Cardiac muscle cell (in vitro differentiated cells and primary cell): ENCODE data around the gene KAT7. TPM values are rescaled to one million over a fixed set of nuclear protein-coding genes. Genes with fewer than 3 reads are reported as not detected.

Experiments used
- DNase-seq, 2 donors: peaks; one replicate each; pipeline versions ENCODE4 v3.0.0 to v3.0.0-alpha.2; 2010 to 2017; ENCODE audit warnings: low read depth in 1 of 2, low spot score in 1 of 2
- H3K27ac ChIP-seq: fragments of 200-600 bp; sonication (generic); 2 replicates; pipeline ENCODE4 v1.5.1; 2016
- H3K27me3 ChIP-seq: fragments of 200-600 bp; sonication (generic); 2 replicates; pipeline ENCODE4 v1.6.0; 2016; ENCODE audit warnings: control low read depth
- H3K36me3 ChIP-seq: fragments of 200-600 bp; sonication (generic); 2 replicates; pipeline ENCODE4 v1.5.1; 2016; ENCODE audit warnings: control low read depth
- H3K4me1 ChIP-seq: fragments of 200-600 bp; sonication (generic); 2 replicates; pipeline ENCODE4 v1.8.1; 2017; ENCODE audit warnings: low read depth, mild to moderate bottlenecking, mixed run types
- H3K4me3 ChIP-seq: fragments of 200-600 bp; sonication (generic); 2 replicates; pipeline ENCODE4 v1.5.1; 2016; ENCODE audit warnings: mild to moderate bottlenecking
- H3K9me3 ChIP-seq: fragments of 200-600 bp; sonication (generic); 2 replicates; pipeline ENCODE4 v1.5.1; 2017; ENCODE audit warnings: low read depth, mild to moderate bottlenecking, control low read depth
- polyA plus RNA-seq: library from polyadenylated mRNA; unstranded; fragments of >200 nt; fragmentation: Nextera tagmentation; extraction: Ambion mirVana; gene quantifications from 2 replicates; pipeline ENCODE4 v1.2.1, GENCODE V29; 2016
- total RNA-seq: library from RNA; depleted of rRNA; stranded (reverse); fragments of >200 nt; gene quantifications from 2 replicates; pipeline ENCODE4 v1.2.3, GENCODE V29; 2016
- TF ChIP-seq, protein P1 (sequence below): IDR thresholded peaks from 2 replicates; pipeline ENCODE4 v1.5.1; 2012; ENCODE audit warnings: low read depth, mild to moderate bottlenecking, low read length

KAT7 gene
- total and polyA plus RNA-seq, 2 experiments from 2014 or later, result 30.0 to 33.1 TPM

DNA sequence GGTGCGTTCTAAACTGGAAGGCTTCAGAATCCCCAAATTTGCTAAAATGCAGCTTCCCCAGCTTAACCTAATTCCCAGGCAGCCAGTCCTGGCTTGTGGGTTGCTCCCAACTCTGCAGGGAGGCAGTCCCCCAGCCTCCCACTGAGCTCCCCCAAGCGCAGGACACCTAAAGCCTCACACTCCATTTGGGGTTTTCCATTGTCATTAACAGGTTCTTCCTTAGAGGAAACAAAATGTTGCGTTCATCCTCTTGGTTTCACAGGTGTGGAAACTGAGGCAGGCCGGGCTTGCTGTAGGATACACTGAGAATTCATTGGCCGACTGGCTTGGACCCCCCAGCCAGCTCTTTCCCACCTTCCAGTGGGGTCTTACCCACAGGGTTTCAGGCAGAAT is 61.7 kb downstream of the KAT7 start:
- no peak overlapping the region for H3K4me3 ChIP-seq
- H3K4me1 ChIP-seq, result peaks cover 9% of the 10 kb centered on the region
- no peaks in the 10 kb centered on the region for H3K36me3 ChIP-seq
- TF ChIP-seq, protein P1, sequence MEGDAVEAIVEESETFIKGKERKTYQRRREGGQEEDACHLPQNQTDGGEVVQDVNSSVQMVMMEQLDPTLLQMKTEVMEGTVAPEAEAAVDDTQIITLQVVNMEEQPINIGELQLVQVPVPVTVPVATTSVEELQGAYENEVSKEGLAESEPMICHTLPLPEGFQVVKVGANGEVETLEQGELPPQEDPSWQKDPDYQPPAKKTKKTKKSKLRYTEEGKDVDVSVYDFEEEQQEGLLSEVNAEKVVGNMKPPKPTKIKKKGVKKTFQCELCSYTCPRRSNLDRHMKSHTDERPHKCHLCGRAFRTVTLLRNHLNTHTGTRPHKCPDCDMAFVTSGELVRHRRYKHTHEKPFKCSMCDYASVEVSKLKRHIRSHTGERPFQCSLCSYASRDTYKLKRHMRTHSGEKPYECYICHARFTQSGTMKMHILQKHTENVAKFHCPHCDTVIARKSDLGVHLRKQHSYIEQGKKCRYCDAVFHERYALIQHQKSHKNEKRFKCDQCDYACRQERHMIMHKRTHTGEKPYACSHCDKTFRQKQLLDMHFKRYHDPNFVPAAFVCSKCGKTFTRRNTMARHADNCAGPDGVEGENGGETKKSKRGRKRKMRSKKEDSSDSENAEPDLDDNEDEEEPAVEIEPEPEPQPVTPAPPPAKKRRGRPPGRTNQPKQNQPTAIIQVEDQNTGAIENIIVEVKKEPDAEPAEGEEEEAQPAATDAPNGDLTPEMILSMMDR, result no peak
- peaks cover 20% of the 10 kb centered on the region for H3K27me3 ChIP-seq
- no peak overlapping the region for H3K27ac ChIP-seq
- no peaks in the 10 kb centered on the region for H3K9me3 ChIP-seq
- no peak for DNase-seq

- Histone ChIP-seq H3K27ac (no peak overlapping the region), H3K9me3 (no peaks in the 10 kb centered on the region), H3K27me3 (peaks cover 20% of the 10 kb centered on the region), H3K4me3 (peak overlapping the region; percentile 35), H3K4me1 (peaks cover 2% of the 10 kb centered on the region), H3K36me3 (no peaks in the 10 kb centered on the region)
- TF ChIP-seq, protein P1, result no peak
- peak; percentile 22 to 37 for DNase-seq
These were observed 62.4 kb downstream of the KAT7 start for GRCh38 chr17:49850772-49851386.

DNA sequence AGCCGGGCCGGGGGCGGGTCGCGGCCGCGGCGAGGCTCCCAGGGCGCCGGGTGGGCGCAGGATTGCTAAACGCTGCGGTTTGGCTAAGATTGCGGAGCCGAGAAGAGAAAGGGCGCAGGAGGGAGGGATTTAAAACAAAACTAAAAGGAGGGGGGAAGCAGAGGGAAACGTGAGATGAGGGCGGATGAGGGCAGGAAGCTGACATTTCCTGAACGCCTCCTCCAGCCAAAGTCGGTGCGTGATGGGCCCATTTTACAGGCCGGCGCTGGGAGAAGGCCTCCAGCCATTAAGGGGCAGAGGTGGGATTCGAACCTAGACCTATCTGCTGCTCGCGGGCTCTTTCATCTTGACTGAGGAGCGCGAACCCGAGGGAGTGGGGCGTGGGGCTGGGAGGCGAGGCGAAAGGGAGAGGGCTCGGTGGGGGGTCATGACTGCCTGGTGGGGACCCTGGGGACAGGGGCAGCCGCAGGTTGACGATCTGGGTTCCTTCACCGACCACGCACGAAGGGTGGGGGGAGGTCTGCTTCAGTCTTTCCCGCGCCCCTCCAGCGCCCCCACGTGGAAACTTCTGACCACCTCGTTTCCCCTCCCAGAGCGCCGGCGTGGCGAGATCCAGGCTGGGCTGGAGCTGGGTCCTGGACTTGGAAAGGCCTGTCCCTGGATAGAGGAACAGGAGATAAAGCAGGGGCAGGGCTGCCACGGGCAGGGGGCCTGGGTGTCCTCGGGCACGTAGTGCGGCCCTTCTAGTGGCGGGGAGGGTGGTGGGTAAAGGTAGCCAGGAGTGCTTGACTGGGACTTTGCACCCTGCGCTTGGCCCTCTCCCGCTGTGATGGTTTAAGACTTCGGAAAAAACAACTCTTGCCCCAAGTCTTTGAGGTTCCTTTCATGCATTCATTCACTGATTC is 63.2 kb downstream of the KAT7 start:
- peak; percentile 86 to 89 for DNase-seq
- peaks cover 20% of the 10 kb centered on the region for H3K27me3 ChIP-seq
- TF ChIP-seq, protein P1, result peak; percentile 74
- no peak overlapping the region for H3K27ac ChIP-seq
- peak overlapping the region; percentile 35 for H3K4me3 ChIP-seq
- H3K4me1 ChIP-seq, result no peaks in the 10 kb centered on the region
- no peaks in the 10 kb centered on the region for H3K9me3 ChIP-seq
- no peaks in the 10 kb centered on the region for H3K36me3 ChIP-seq

DNA sequence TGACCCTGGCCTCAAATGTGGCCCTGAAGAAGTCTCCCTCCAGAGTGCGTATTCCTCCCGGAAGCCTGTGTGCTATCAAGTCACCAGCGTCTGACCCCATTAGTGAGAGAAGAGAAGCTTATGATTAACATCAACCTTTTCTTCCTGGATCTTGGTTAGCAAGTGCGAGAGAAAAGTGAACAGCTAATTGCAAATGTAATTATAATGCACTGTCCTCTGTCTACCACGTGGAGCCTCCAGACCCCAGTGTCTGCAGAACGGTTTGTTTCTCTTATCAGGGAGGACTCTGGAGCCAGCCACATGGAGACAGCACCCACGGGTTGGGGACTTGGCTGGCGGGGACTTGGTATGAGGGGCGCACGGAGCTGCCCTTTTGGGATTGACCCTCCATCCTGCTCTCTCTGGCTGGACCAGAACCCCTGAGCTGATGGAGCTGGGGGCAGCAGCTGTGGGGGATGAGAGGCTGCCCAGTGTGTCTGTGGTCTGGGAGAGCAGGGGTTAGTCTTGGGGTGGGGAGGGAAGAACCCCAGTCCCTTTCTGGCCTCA is 65.1 kb downstream of the KAT7 start:
- TF ChIP-seq, protein P1, result no peak
- H3K4me3 ChIP-seq, result no peak overlapping the region
- H3K27me3 ChIP-seq, result peaks cover 20% of the 10 kb centered on the region
- no peaks in the 10 kb centered on the region for H3K4me1 ChIP-seq
- no peak overlapping the region for H3K27ac ChIP-seq
- H3K9me3 ChIP-seq, result no peaks in the 10 kb centered on the region
- no peak for DNase-seq
- no peaks in the 10 kb centered on the region for H3K36me3 ChIP-seq

- no peaks in the 10 kb centered on the region for H3K36me3 ChIP-seq
- no peak overlapping the region for H3K27ac ChIP-seq
- TF ChIP-seq, protein P1, result no peak
- no peaks in the 10 kb centered on the region for H3K9me3 ChIP-seq
- H3K4me3 ChIP-seq, result no peak overlapping the region
- no peak for DNase-seq
- peaks cover 20% of the 10 kb centered on the region for H3K27me3 ChIP-seq
- H3K4me1 ChIP-seq, result no peaks in the 10 kb centered on the region
These were observed 65.6 kb downstream of the KAT7 start for GRCh38 chr17:49854126-49854525.
